Erythroblast (primary cell): ENCODE results near the gene AMBRA1.

Source experiments
- GATA1 ChIP-seq: IDR thresholded peaks from 2 replicates; pipeline ENCODE4 v1.6.1; 2011; ENCODE audit warnings: low read depth, mild to moderate bottlenecking, control low read depth, low read length, moderate library complexity
- POLR2A ChIP-seq: IDR thresholded peaks from 2 replicates; pipeline ENCODE4 v1.6.1; 2011; ENCODE audit warnings: mild to moderate bottlenecking, low read length

DNA sequence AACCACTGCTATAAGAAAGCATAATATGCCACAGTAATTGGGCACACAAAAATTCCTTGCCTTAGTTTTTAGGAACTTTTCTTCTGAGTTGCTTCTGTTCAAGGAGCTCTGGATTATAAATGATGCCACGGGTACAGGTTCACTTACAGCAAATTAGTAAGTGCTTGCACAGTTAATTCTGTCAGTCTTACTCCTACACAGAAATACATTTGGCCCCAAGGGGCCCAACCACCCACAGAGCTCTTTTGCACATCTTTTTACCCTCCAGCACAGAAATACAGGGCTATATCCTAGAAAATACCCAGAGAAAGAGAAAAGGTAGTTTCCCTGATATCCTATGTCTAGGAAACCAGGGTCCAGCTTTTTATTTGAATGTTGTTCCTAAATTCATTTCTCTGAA lies 115.6 kb downstream of the AMBRA1 start:
- TF ChIP-seq POLR2A (no peak), GATA1 (no peak)
